GM12874 (cell line): ENCODE measurements around the gene HELLS.

ENCODE experiments used
- CTCF ChIP-seq: IDR thresholded peaks from 2 replicates; pipeline ENCODE4 v1.5.1; 2011; ENCODE audit warnings: low read depth, mild to moderate bottlenecking, control low read depth, low read length, moderate library complexity; ENCODE audit not compliant: insufficient read depth

The HELLS gene

DNA sequence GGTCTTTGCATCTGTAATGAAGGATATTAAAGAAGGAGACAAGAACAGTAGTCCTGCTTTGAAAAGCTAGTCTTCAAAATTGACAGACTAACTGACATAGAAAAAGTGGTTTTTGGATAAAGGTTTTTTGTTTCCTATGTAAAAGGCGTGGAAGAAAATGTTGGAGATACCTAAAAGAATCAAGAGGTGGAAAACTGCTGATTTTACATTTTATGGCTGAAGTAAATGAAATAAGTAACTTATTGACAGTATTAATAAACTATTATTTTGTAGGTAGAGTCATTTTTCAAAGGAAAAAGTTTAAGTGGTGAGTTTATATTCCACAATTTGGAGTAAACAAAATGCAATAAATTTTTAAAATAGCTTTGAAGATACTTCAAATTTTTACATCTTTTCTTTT lies 12.6 kb upstream of the HELLS start:
- TF ChIP-seq CTCF: no peak

DNA sequence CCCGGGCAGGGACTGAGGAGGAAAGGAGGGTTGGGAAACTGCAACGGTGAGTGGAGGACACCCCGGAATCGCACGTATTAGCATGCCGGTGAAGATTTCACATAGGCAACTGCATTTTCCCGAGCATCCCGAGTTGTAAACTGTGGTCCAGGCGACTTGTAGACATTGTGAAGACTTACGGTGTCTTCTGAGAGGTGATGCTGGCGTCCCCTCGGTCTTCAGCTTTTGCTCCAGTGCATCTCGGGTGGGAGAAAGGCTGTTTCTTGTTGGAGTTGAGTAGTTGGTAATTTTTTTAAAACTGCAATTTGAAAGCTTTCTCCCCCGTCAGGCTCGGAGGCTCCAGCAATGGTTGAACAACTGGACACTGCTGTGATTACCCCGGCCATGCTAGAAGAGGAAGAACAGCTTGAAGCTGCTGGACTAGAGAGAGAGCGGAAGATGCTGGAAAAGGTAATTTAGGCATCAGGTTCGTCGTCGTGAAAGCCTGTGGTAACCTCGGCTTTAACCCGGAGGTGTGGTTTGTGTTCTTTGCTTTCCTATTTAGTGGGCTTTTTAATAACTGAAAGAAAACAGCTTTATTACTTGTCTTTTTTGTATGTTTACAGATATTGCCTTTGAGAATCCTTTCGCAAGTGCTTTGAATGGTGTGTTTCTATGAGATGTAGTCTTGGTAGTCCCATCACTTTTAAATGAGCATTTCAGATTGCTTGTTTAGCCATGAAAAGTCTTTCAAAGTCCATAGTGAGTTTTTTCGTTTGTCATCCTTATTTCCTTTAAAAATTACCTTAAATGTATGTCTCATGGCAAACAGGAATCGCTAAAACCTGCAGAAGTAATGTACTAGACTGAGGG lies 687 bp downstream of the HELLS start:
- TF ChIP-seq CTCF: no peak

GRCh38 chr10:94546901-94547185 lies 1.3 kb downstream of the HELLS start:
- no peak for TF ChIP-seq CTCF

- TF ChIP-seq CTCF: no peak
These were observed 3.6 kb downstream of the HELLS start for GRCh38 chr10:94549221-94549620.

- TF ChIP-seq CTCF: no peak
These were observed 25.5 kb downstream of the HELLS start for GRCh38 chr10:94571081-94571480.

GRCh38 chr10:94571528-94571927 lies 25.9 kb downstream of the HELLS start:
- no peak for TF ChIP-seq CTCF

DNA sequence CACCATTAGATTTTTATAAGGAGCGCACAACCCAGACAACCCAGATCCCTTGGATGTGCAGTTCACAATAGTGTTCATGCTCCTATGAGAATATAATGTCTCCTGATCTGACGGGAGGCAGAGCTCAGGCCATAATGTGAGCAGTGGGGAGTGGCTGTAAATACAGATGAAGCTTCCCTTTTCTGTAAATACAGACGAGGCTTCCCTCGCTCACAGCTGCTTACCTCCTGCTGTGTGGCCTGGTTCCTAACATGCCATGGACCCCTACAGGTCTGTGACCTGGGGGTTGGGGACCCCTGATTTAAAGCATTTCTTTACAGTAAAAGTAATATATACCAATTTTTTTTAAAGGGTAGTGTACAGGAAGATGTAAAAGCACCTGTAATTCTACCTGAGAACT lies 33.2 kb downstream of the HELLS start:
- TF ChIP-seq CTCF: no peak

DNA sequence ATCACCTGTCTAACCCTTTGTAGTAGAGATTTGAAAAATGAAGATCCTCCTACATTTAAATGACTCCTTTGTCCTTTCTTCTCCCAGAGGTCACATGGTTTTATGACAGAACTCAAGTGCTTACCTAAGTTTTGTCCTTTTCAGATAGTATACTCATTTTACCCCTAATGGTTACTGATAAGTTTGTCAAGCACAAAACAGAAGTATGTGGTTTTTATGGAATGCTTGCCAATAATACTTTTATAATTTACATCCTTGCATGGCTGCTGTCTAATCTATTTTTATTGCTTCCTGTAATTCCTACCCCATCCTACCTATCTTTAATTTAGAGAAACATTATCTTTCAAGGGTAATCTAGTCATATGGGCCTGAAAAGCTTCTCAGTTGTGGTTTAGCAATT lies 37.5 kb downstream of the HELLS start:
- TF ChIP-seq CTCF: no peak
